ENCODE data around the gene CCDC82.

The CCDC82 gene

DNA sequence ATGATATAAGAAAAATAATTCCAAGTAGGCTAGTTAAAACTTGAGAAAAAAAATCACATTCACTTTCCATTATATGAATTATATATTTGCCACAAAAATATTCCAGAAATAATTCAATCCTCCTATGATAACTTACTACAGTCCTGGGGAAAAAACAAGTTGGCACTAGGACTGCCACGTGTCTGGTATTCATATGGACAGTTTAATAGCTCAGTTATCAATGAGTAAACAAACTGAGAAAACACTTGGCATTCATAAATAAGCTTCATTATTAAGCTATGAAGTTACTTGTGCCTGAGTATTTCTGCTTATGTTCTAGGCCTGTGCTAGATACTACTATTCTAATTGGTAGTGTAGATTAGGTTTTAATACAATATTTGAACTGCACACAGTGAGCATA is 24.2 kb downstream of the CCDC82 start:
- FAIRE-seq (no peak), DNase-seq (ENCODE audit: low spot score) (no peak)

- FAIRE-seq (no peak), DNase-seq (ENCODE audit: low spot score) (no peak)
Measured at GRCh38 chr11:96361778-96362177, 27.9 kb downstream of the CCDC82 start.

GRCh38 chr11:96358321-96358720 is 31.4 kb downstream of the CCDC82 start:
- FAIRE-seq (no peak), DNase-seq (ENCODE audit: low spot score) (no peak)

GRCh38 chr11:96357794-96358193 is 31.9 kb downstream of the CCDC82 start:
- no peak for DNase-seq (ENCODE audit: low spot score)
- FAIRE-seq, result no peak

DNA sequence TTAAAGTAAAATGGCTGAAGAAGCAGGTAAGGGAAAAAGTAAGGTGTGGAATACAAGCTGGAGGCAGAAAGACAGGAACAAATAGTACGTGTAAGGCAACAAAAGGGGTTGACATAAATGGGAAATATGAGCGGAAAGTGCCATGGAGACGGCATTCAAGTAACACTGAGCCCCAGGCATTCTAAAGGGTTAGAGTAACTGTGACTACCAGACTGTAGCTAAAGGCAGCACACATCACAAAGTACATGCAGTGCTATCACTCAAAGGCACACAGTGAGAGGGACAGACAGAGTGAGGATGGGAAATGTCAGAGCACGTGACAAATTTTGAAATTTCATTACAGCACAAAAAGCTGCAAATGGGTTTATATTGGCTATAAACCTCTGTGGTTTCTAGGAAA is 32.9 kb downstream of the CCDC82 start:
- no peak for DNase-seq (ENCODE audit: low spot score)
- no peak for FAIRE-seq

DNA sequence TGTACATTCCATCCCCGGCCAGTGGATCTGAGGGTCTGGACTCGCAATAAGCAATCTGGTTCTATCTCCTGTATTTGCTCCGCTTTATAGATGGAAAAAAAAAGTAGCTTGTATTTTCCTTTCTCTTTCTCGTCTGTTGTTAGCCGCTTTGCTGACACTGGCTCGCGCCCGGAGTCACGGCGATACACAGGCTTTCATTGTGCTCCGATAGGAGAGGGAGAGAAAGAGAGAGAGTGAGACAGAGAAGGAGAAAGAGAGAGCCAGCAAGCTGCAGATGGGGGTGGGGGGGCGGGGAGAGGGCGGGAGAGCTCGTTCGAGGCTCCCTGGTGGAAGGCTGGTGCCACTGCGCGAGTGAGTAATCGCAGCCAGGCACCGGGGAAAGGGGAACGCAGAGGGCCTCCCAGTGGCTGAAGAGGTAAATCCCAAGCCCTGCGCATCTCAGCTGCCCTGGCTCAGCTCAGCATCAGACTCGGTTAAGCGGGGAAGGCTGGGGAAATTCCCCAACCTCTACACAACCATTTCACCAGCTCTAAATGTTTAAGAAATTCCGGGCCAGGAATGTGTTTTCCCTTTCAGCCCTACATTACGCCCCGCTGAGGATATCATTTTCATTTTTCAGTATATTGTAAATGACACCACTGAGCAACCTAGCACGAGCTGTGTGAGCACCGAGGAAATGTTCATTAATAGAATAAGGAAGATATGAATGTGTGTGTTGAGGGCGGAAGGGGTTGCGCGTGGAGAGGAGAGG is 46.6 kb downstream of the CCDC82 start, which contains the start of gene MAML2:
MAML2 (minus strand) TSS at position 235 of the 751 bp plus-strand sequence. CDS start 1,300 bp downstream, outside the sequence.
- DNase-seq (ENCODE audit: low spot score), result peak; percentile 97
- no peak for FAIRE-seq

DNA sequence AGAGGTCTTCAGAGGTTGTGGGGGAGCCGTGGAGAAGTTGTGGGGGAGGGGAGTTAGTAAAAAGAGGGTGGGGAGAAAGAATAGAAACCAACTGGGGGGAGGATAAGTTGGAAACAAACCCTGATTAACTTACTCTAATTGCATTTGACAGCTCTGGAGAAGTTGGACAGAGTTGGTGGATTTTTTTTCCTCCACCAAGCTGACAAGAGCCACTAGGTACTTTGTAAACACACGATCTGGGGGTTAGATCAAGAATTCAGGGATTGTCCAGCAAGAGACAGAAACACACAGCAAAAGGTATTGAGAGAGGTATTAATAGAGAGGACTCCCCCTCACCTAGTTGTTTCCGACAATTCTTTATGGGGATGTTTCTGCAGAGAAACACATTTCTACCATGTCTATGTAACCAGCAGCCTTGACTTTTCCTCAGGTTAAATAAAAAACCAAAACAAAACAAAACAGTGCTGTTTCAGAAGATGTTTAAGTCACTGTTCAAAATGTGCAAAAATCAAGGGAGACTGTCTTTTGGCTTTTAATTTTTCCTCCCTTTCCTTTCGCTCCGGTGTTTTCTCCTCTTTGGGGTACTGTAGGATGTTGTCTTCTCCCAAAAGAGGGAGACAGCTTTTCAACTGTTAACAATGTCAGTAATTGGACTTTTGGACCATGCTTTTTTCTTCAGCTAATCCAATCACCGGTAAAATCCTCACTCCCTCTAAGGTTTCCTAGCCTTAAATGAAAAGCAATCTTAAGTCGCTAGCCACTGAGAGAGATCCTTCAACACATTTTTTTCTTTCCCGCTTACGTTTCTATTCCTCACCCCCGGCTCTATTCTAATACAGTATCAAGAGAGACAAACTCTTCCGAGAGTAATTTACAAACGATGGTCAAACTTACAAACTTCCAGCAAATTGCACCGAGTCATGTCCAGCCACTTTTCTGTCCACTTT is 47.4 kb downstream of the CCDC82 start:
- DNase-seq (ENCODE audit: low spot score) (no peak), FAIRE-seq (no peak)

GRCh38 chr11:96341211-96342013 is 48.3 kb downstream of the CCDC82 start:
- no peak for FAIRE-seq

GRCh38 chr11:96340555-96340885 is 49.2 kb downstream of the CCDC82 start:
- no peak for FAIRE-seq
- DNase-seq (ENCODE audit: low spot score), result no peak

More at GRCh38 chr11:96341211-96342013, 48.3 kb downstream of the CCDC82 start:
- DNase-seq (ENCODE audit: low spot score), result peak; percentile 54

- FAIRE-seq (no peak), DNase-seq (ENCODE audit: low spot score) (no peak)
Measured at GRCh38 chr11:96339706-96340554, 49.8 kb downstream of the CCDC82 start.

- DNase-seq (ENCODE audit: low spot score), result no peak
- FAIRE-seq, result no peak
Measured at GRCh38 chr11:96338910-96339705, 50.6 kb downstream of the CCDC82 start.

- FAIRE-seq, result no peak
Measured at GRCh38 chr11:96337541-96338431, 51.9 kb downstream of the CCDC82 start.

GRCh38 chr11:96335388-96335787 is 54.3 kb downstream of the CCDC82 start:
- no peak for FAIRE-seq
- DNase-seq (ENCODE audit: low spot score), result no peak

More at GRCh38 chr11:96337541-96338431, 51.9 kb downstream of the CCDC82 start:
- DNase-seq (ENCODE audit: low spot score), result no peak

- DNase-seq (ENCODE audit: low spot score) (no peak), FAIRE-seq (no peak)
Measured at GRCh38 chr11:96334219-96334618, 55.5 kb downstream of the CCDC82 start.

DNA sequence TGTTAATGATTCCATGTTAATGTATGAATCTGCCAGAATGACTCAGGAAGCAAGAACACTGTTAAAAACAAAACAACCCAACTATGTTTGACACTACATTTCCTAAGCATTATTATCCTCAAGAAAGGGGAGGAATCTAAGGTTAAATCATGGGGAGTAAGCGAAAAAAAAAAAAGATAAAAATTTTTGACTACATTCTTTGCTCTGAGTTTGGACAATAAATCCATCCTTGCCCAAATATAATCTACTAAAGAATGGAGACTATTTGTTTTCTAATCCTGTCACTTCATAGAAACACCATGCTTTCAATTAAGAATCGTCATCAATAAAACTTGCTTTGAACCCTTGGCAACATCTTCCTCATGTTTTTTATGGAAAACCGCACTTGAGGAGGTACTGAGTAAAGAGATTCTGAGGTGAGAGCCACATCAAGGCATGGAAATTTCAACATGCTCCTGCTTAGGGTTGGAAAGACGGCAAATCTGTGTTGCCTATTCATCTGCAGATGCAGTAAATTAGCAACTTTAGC is 56.5 kb downstream of the CCDC82 start:
- no peak for FAIRE-seq
- DNase-seq (ENCODE audit: low spot score), result no peak

DNA sequence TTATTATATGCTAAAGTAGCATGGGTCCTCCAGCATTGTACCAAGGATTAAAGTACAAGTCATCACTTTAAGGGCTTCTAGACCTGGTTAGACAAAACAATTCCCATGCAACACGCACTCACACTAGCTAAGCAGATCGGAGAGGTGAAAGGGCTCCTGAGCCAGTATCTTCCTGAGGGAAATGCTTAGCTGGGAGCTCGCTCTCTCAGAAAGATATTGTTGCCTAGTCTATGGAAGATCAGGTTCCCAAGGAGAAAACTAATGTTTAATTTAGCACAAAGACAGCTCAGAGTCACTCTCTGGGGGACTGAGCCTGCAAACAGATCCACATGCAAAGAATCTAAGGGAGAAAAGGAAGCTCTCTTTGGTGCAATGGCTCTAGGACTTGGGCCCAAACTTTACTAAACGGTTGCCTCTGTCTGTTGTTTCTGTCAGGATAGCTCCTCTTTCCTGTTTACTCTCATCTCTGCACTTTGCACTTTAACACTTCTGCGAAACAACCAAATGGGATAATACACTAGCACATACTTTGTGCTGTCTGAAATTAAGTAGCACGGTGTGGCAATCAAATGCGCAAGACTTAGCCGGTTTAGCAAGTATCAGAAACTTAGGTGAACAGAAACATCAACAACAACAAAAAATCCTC is 57.5 kb downstream of the CCDC82 start:
- DNase-seq (ENCODE audit: low spot score) (no peak), FAIRE-seq (no peak)

- FAIRE-seq (no peak), DNase-seq (ENCODE audit: low spot score) (no peak)
Measured at GRCh38 chr11:96331699-96332116, 58.0 kb downstream of the CCDC82 start.

- FAIRE-seq, result no peak
- no peak for DNase-seq (ENCODE audit: low spot score)
Measured at GRCh38 chr11:96330511-96330859, 59.2 kb downstream of the CCDC82 start.
